B cell (primary cell): Measurements from ENCODE around the gene CACNA1H. TPM values are rescaled to one million over a fixed set of nuclear protein-coding genes. Genes with fewer than 3 reads are reported as not detected.

Source experiments
- ATAC-seq: fragments of 200-7000 bp; cut with Tn5 transposase; one replicate; pipeline ENCODE4 v1.10.0; 2021; ENCODE audit warnings: low read depth, mild to moderate bottlenecking, moderate number of reproducible peaks, moderate library complexity
- CTCF ChIA-PET: fragments of 350-600 bp; sonication (Branson Sonifier 250); formaldehyde crosslinking; loops from one replicate; lab custom pipeline; 2021; ENCODE audit warnings: antibody characterized with exemption, inconsistent platforms; lab: Charles Lee
- POLR2A ChIA-PET: fragments of 350-600 bp; sonication (Branson Sonifier 250); formaldehyde crosslinking; loops from one replicate; lab custom pipeline; 2021; ENCODE audit warnings: antibody characterized with exemption; lab: Charles Lee
- DNase-seq: peaks from one replicate; pipeline ENCODE4 v3.0.0; 2013
- H2AFZ ChIP-seq: 2 replicates; pipeline ENCODE4 v1.6.1; 2012; ENCODE audit warnings: mild to moderate bottlenecking, low read depth, low read length; ENCODE audit not compliant: insufficient read depth, poor library complexity, severe bottlenecking
- H3K27ac ChIP-seq, 2 donors: 1 replicate in 1 of 2; 2 replicates in 1 of 2; pipeline ENCODE4 v1.5.1; 2012 to 2013; ENCODE audit warnings: low read length in 2 of 2, mild to moderate bottlenecking in 2 of 2, moderate library complexity in 1 of 2
- H3K27me3 ChIP-seq, 4 experiments: fragments of 200-600 bp in 1 of 4; sonication (generic) in 1 of 4; replicated peaks in 1 of 4; 1 replicate in 2 of 4; 2 replicates in 2 of 4; pipeline versions ENCODE4 v1.6.1 to v1.7.0; 2013 to 2016; ENCODE audit warnings: low read length in 3 of 4, mild to moderate bottlenecking in 2 of 4, mixed read lengths in 1 of 4, moderate library complexity in 1 of 4; ENCODE audit not compliant: insufficient read depth in 4 of 4, control insufficient read depth in 3 of 4; ENCODE audit errors: control extremely low read depth in 1 of 4
- H3K36me3 ChIP-seq, 2 experiments: replicated peaks in 1 of 2; 1 replicate in 1 of 2; 2 replicates in 1 of 2; pipeline versions ENCODE4 v1.6.1 to v1.7.1; 2013; ENCODE audit warnings: low read length in 1 of 2; ENCODE audit not compliant: insufficient read depth in 2 of 2, control insufficient read depth in 1 of 2; ENCODE audit errors: control extremely low read depth in 1 of 2, extremely low read depth in 1 of 2
- H3K4me1 ChIP-seq, 2 donors: fragments of 200-600 bp in 1 of 2; sonication (generic) in 1 of 2; 1 replicate in 1 of 2; 2 replicates in 1 of 2; pipeline versions ENCODE4 v1.5.1 to v1.6.1; 2013 to 2017; ENCODE audit warnings: low read length in 2 of 2; ENCODE audit not compliant: control insufficient read depth in 2 of 2, insufficient read depth in 2 of 2
- H3K4me2 ChIP-seq: replicated peaks from 2 replicates; pipeline ENCODE3; 2012; ENCODE audit warnings: mild to moderate bottlenecking, low read depth, low read length; ENCODE audit not compliant: poor library complexity, severe bottlenecking
- H3K4me3 ChIP-seq, 5 experiments: fragments of 200-600 bp in 1 of 5; sonication (generic) in 1 of 5; 1 replicate in 3 of 5; 2 replicates in 2 of 5; pipeline versions ENCODE4 v1.5.1 to v1.7.0; 2011 to 2016; ENCODE audit warnings: low read length in 4 of 5, mild to moderate bottlenecking in 4 of 5, low read depth in 2 of 5, control low read depth in 1 of 5, moderate library complexity in 1 of 5; ENCODE audit not compliant: insufficient read depth in 1 of 5; ENCODE audit errors: control extremely low read depth in 1 of 5, extremely low read depth in 1 of 5
- H3K79me2 ChIP-seq: fragments of 200-600 bp; sonication (generic); one replicate; pipeline ENCODE4 v1.6.0; 2016; ENCODE audit warnings: low read length; ENCODE audit not compliant: control insufficient read depth, insufficient read depth
- H3K9ac ChIP-seq: fragments of 200-600 bp; sonication (generic); 2 replicates; pipeline ENCODE4 v1.6.1; 2017; ENCODE audit warnings: mild to moderate bottlenecking, low read length, moderate library complexity
- H3K9me3 ChIP-seq, 3 donors: one replicate each; pipeline versions ENCODE4 v1.6.1 to v1.7.1; 2013; ENCODE audit warnings: low read length in 2 of 3; ENCODE audit not compliant: control insufficient read depth in 2 of 3, insufficient read depth in 1 of 3; ENCODE audit errors: control extremely low read depth in 1 of 3
- H4K20me1 ChIP-seq: 2 replicates; pipeline ENCODE4 v1.6.0; 2012; ENCODE audit warnings: mild to moderate bottlenecking, low read length; ENCODE audit not compliant: insufficient read depth, control insufficient read depth, poor library complexity, severe bottlenecking
- H3K27ac Mint-ChIP-seq: one replicate; pipeline ENCODE4 v1.8.0; 2021; ENCODE audit warnings: mixed read lengths
- H3K27me3 Mint-ChIP-seq: one replicate; pipeline ENCODE4 v1.8.0; 2021; ENCODE audit warnings: mixed read lengths
- H3K4me1 Mint-ChIP-seq: one replicate; pipeline ENCODE4 v1.8.0; 2021; ENCODE audit warnings: mixed read lengths
- H3K4me3 Mint-ChIP-seq: one replicate; pipeline ENCODE4 v1.8.0; 2021; ENCODE audit warnings: mixed read lengths
- H3K9me3 Mint-ChIP-seq: one replicate; pipeline ENCODE4 v1.8.0; 2022; ENCODE audit warnings: mixed read lengths; ENCODE audit not compliant: insufficient read depth
- CTCF ChIP-seq: fragments of 200-600 bp; IDR thresholded peaks from one replicate; pipeline ENCODE4 v1.8.0; 2022; ENCODE audit warnings: antibody characterized with exemption, mild to moderate bottlenecking
- EZH2 ChIP-seq: IDR thresholded peaks from 2 replicates; pipeline ENCODE4 v1.6.1; 2012; ENCODE audit warnings: borderline replicate concordance, low read depth, mild to moderate bottlenecking, moderate library complexity, low read length; ENCODE audit not compliant: insufficient read depth, poor library complexity, severe bottlenecking
- WGBS: methylation state at CpG from one replicate; pipeline ENCODE4 v1.1.5; 2013; ENCODE audit warnings: missing lambda C conversion rate; ENCODE audit not compliant: insufficient coverage; 5-methylcytosine and 5-hydroxymethylcytosine counted together
- intact Hi-C: fragments of 100-400 bp; cut with micrococcal nuclease; formaldehyde crosslinking; loops from one replicate; pipeline ENCODE4 v1.10.0; 2022
- polyA plus RNA-seq: library from polyadenylated mRNA; depleted of rRNA; stranded (reverse); fragments of >200 nt; gene quantifications from 2 replicates; pipeline ENCODE4 v1.2.3, GENCODE V29; 2012
- total RNA-seq, 2 donors: library from RNA; stranded (reverse); fragments of 120-200 nt in 1 of 2; gene quantifications; 1 replicate in 1 of 2; 2 replicates in 1 of 2; pipeline versions ENCODE4 v1.2.3 to v1.2.4, GENCODE V29; 2013 to 2022

Gene CACNA1H
- total and polyA plus RNA-seq, 2 donors (not counting 1 experiment from before 2014, with no cell fraction given), result 0.05 to 0.10 TPM

GRCh38 chr16:1195393-1195666 is 42.4 kb downstream of the CACNA1H start:
- no peak for ATAC-seq
- no peak overlapping the region for H3K27ac Mint-ChIP-seq
- WGBS, result 82% methylated on average over 10 of the region's 14 CpGs

GRCh38 chr16:1196494-1196893 is 43.6 kb downstream of the CACNA1H start:
- no peaks in the 10 kb centered on the region for H3K36me3 ChIP-seq
- no peak overlapping the region for H3K4me3 ChIP-seq
- H3K27ac ChIP-seq, result no peak overlapping the region
- DNase-seq, result no peak
- H3K79me2 ChIP-seq, result no peaks in the 10 kb centered on the region
- POLR2A ChIA-PET, result no interaction called here
- CTCF ChIA-PET, result no interaction called here
- Mint-ChIP-seq H3K27me3 (peaks cover 7% of the 10 kb centered on the region), H3K9me3 (no peaks in the 10 kb centered on the region), H3K27ac (no peak overlapping the region), H3K4me3 (no peak overlapping the region), H3K4me1 (no peaks in the 10 kb centered on the region)
- no peak for TF ChIP-seq CTCF
- TF ChIP-seq EZH2, result no peak
- H3K4me1 ChIP-seq, result no peaks in the 10 kb centered on the region
- intact Hi-C loops, result no loop called here
- H2AFZ ChIP-seq, result no peak overlapping the region
- ATAC-seq, result no peak
- H3K4me2 ChIP-seq, result no peak overlapping the region
- peaks cover 0 to 5% (median 0%) of the 10 kb centered on the region in 3 donors for H3K9me3 ChIP-seq
- peaks cover 0 to 4% (median 0%) of the 10 kb centered on the region in 4 experiments for H3K27me3 ChIP-seq
- H3K9ac ChIP-seq, result no peak overlapping the region
- WGBS, result 50% methylated on average over 9 of the region's 11 CpGs
- H4K20me1 ChIP-seq, result no peaks in the 10 kb centered on the region

More at GRCh38 chr16:1195393-1195666, 42.4 kb downstream of the CACNA1H start:
- Histone ChIP-seq H3K27me3 (peaks cover 0 to 4% (median 0%) of the 10 kb centered on the region in 4 experiments), H3K79me2 (no peaks in the 10 kb centered on the region), H3K9me3 (peaks cover 0 to 5% (median 0%) of the 10 kb centered on the region in 3 donors), H3K27ac (no peak overlapping the region), H3K36me3 (no peaks in the 10 kb centered on the region), H3K4me2 (no peak overlapping the region), H4K20me1 (no peaks in the 10 kb centered on the region), H3K9ac (no peak overlapping the region), H3K4me3 (no peak overlapping the region), H3K4me1 (no peaks in the 10 kb centered on the region), H2AFZ (no peak overlapping the region)
- Mint-ChIP-seq H3K27me3 (peaks cover 7% of the 10 kb centered on the region), H3K4me1 (no peaks in the 10 kb centered on the region), H3K4me3 (no peak overlapping the region), H3K9me3 (no peaks in the 10 kb centered on the region)
- ChIA-PET CTCF (no interaction called here), POLR2A (no interaction called here)
- DNase-seq, result no peak
- no peak for TF ChIP-seq CTCF
- no peak for TF ChIP-seq EZH2
- intact Hi-C loops, result no loop called here
